Panc1 (cell line): ENCODE results near the gene EDC3.

Source experiments
- POLR2AphosphoS5 ChIP-seq: IDR thresholded peaks from 2 replicates; pipeline ENCODE4 v1.6.1; 2012; ENCODE audit warnings: mild to moderate bottlenecking, low read depth, low read length, moderate library complexity
- TCF7L2 ChIP-seq: IDR thresholded peaks from 2 replicates; pipeline ENCODE4 v1.6.1; 2011; ENCODE audit warnings: mild to moderate bottlenecking, low read depth, low read length, inconsistent platforms
- TF ChIP-seq, protein P1 (sequence below): fragments of 450-650 bp; IDR thresholded peaks from 2 replicates; pipeline ENCODE4 v1.5.1; 2017; ENCODE audit warnings: mild to moderate bottlenecking

DNA sequence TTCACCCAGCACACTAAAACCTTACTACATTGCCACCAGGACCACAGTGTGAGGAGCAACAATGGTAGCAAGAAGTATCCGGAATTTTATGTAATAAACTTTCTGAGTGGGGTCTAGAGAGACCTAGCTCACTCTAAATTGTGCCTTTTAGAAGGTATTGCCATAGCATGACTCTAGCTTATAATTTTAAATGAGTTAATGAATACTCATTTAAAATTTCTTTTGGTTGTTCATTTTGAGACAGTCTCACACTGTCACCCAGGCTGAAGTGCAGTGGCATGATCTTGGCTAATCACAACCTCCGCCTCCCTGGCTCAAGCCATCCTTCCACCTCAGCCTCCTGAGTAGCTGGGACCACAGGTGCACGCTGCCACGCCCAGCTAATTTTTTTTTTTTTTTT, 26.2 kb downstream of the EDC3 start:
- TF ChIP-seq, protein P1, sequence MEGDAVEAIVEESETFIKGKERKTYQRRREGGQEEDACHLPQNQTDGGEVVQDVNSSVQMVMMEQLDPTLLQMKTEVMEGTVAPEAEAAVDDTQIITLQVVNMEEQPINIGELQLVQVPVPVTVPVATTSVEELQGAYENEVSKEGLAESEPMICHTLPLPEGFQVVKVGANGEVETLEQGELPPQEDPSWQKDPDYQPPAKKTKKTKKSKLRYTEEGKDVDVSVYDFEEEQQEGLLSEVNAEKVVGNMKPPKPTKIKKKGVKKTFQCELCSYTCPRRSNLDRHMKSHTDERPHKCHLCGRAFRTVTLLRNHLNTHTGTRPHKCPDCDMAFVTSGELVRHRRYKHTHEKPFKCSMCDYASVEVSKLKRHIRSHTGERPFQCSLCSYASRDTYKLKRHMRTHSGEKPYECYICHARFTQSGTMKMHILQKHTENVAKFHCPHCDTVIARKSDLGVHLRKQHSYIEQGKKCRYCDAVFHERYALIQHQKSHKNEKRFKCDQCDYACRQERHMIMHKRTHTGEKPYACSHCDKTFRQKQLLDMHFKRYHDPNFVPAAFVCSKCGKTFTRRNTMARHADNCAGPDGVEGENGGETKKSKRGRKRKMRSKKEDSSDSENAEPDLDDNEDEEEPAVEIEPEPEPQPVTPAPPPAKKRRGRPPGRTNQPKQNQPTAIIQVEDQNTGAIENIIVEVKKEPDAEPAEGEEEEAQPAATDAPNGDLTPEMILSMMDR: no peak
- no peak for TF ChIP-seq TCF7L2
- no peak for TF ChIP-seq POLR2AphosphoS5
